Activated CD4-positive, alpha-beta T cell treated with anti-CD3 and anti-CD28 coated beads for 24 hours (primary cell): ENCODE measurements around the gene MFGE8.
A peak's percentile ranks its signal among the peaks of the same experiment; 100 is the strongest.
"Not testable (repeated sequence)": the region's sequence is repeated elsewhere in the genome, so short reads cannot be mapped to it uniquely, and the experiment has no call there.

Experiments used
- DNase-seq, 2 donors: peaks; one replicate each; pipeline ENCODE4 v3.0.0-alpha.2; 2020; ENCODE audit warnings: low read depth in 2 of 2

The MFGE8 gene, protein sequence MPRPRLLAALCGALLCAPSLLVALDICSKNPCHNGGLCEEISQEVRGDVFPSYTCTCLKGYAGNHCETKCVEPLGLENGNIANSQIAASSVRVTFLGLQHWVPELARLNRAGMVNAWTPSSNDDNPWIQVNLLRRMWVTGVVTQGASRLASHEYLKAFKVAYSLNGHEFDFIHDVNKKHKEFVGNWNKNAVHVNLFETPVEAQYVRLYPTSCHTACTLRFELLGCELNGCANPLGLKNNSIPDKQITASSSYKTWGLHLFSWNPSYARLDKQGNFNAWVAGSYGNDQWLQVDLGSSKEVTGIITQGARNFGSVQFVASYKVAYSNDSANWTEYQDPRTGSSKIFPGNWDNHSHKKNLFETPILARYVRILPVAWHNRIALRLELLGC

DNA sequence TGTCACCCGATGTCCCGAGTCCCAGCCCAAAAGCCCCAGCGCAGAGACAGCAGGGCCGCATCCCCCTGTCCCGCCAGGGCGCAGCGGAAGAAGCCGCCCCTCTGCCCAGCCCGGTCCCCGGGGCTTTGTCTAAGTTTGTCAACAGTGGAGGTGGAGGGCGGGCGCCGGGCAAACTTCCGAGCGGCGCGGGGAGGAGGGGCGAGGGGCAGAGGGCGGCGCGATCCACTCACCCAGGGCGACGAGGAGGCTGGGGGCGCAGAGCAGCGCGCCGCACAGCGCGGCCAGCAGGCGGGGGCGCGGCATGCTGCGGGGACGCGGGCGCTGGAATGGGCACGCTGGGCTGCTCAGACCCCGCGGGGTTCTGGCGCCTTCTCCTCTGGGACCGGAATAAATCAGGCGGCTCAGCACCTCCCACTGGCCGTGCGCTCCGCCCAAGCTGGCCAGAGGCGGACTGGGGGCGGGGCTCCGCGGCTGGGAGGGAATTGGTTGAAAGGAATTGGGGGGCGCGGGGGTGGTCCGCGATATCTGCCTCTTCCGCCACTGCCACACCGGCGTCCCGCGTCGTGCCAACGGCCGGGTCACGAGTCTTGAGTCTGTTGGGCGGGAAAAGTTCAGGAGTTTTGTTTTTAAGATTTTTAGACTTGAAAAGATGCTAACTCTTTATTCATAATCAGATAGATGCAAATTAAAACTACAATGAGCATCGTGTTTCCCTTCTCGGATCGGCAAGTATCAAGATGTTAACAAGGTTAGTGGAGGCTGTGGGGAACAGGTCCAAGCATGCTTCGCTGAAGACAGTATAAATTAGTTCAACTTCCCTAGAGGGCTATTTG is at the start of gene MFGE8:
Gene MFGE8 (minus strand): TSS at position 363 of the 833 bp plus-strand sequence. CDS start 60 bp downstream, at position 303.
- DNase-seq: peak; percentile 40 to 55

DNA sequence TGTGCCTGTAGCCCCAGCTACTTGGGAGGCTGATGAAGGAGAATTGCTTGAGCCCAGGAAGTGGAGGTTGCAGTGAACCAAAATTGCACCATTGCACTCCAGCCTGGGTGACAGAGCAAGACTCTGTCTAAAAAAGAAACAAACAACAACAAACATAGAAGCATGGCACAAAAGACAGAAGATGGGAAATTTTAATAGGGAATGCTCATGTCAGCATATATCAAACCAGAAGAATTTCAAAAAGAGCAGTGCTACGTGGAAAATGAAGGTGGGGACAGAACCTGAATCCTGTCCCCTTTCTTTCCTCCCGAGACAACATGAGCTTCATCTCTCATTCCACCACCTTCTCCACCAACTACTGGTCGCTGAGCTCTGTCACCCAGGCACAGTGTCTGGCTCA is 46.3 kb upstream of the MFGE8 start:
- DNase-seq: no peak

DNA sequence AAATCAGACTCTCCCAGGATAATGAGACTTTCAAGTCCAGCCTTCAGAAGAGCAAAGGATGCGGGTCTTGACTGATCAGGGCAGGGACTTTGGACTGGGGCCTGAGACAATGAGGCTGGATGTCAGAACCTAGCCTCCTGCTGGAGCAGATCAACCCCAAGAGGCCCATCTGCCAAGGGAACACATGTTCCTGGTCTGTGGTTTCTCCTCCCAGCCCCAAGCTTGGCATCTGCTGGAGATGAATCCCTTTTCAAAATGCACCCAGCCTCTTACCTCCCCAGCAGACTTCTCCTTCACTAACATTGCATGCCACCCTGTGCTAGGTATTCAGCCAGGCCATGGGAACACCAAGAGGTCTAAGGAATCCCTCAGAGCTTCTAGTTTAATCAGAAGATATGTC is 43.7 kb upstream of the MFGE8 start:
- no peak for DNase-seq

DNA sequence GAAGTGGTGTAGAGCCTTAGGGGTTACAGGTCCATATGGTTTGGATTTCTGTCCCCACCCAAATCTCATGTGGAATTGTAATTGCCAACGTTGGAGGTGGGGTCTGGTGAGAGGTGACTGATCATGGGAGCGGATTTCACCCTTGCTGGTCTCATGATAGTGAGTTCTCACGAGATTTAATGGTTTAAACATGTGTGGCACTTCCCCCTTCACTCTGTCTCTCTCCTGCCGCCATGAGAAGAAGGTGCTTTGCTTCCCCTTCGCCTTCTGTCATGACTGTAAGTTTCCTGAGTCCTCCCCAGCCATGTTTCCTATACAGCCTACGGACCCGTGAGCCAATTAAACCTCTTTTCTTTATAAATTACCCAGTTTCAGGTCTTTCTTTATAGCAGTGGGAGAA is 43.1 kb upstream of the MFGE8 start:
- no peak for DNase-seq

DNA sequence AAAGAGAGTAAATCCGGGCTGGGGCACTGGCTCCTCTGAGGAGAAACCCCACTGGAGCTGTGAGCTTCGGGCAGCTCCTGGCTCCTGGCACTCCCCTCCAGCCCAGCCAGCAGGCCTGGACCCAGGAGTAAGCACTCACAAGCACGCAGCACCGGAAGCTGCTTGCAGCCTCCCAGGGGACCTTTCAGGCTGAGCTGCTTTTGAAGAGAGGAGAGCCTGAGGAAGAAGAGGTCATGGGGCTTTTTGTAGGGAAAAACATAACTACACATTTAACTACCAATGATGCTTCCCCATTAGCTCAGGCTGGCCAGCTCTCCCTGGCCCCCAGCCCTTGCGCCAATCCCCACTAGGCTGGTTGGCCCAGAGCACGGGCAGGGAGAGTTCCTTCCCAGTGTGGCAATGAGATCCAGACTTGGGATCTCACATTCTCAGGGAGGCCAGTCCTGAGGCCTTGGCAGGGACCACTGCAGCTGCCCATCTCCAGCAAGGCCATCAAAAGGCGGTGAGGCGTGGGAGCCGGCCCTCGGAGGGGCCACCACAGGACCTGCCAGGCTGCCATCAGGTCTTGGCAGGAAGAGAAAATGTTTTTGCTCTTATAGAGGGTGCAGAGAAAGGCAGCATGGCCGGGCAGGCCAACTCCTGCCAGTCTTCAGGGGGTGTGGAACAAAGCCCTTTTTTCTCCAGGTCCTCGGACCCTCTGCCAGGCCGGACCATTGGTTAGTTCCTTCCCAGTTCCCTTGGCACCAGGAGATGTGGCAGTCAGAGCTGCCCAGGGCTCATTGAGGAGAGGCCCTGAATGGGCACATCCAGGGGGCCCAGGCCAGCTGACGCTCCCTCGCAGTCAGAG is 41.5 kb upstream of the MFGE8 start:
- DNase-seq: no peak

DNA sequence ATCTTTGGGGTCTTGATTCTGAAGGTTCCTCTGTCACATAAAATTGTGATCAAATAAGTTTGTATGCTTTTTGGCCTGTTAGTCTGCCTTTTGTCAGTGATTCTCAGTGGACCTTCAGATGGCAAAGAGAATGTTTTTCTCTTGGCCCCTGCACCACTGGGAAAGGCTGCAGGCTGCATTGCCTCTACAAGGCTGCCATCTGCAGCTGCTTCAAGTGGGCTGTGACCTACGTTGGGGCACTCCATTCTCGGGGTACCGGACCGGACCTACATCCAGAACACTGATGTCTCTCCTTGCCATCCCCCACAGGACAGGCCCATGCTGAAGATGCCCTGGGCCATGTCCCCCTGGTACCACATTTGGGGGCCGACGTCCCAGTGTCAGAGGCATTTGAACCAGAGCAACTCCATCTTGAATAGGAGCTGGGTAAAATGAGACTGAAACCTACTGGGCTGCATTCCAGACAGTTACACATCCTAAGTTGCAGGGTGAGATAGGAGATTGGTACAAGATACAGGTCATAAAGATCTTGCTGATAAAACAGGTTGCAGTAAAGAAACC is 37.5 kb upstream of the MFGE8 start:
- no peak for DNase-seq

DNA sequence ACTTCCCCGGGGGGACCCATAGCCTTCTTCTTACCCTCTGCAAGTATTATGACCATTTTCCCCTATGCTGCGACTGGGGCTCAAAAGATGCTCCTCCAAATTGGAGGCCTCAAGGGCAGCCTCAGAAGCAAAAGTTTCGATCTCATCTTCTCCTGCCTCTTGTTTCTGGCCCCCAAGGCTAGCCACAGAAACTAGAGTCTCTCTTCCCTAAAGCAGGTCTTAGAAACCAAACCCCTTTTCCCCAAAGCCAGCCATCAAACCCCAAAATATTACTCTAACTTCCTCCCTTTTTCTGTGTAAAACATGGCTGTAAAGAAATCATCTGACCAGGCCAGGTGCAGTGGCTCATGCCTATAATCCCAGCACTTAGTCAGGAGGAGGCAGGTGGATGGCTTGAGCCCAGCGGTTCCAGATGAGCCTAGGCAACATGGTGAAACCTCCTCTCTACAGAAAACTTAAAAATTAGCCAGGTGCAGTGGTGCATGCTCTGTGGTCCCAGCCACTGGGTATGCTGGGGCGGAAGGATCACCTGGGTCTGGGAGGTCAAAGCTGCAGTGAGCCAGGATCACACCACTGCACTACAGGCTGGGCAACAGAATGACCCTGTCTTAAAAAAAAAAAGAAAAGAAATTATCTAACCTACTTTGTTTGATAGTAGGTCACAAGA is 36.7 kb upstream of the MFGE8 start:
- DNase-seq: no peak

DNA sequence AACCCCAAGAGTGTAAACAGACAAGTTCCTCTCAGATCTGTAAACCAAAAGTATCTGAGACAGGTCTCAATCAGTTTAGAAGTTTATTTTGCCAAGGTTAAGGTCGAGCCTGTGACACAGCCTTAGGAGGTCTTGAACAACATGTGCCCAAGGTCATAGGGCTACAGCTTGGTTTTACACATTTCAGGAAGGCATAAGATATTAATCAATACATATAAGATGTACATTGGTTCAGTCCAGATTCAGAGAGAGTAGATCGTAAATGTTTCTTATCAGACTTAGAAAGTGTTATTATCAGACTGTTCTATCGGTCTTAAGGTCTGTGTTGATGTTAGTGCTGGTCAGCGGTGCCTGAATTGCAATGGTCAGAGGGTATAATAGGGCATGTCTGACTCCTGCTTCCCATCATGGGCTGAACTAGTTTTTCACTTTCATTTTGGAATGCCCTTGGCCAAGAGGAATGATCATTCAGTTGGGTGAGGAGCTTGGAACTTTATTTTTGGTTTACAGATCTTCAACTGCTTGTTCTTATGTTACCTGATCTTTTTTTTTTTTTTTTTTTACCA is 27.0 kb upstream of the MFGE8 start:
- DNase-seq: no peak

DNA sequence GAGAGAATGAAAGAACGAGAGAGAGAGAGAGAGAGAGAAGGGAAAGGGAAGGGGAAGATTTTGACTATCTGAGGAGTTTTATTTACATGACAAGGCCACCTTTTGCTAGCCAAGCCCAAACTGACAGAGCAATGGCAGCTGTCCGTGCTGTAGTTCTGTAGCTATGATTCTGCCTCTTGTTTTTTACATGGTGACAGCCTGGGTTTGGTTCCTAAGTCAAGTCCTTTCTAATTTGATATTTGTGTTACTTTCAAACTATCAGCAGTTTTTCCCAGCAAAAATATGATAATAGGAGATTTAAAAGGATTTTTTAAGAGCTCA is 26.3 kb upstream of the MFGE8 start:
- DNase-seq: no peak

DNA sequence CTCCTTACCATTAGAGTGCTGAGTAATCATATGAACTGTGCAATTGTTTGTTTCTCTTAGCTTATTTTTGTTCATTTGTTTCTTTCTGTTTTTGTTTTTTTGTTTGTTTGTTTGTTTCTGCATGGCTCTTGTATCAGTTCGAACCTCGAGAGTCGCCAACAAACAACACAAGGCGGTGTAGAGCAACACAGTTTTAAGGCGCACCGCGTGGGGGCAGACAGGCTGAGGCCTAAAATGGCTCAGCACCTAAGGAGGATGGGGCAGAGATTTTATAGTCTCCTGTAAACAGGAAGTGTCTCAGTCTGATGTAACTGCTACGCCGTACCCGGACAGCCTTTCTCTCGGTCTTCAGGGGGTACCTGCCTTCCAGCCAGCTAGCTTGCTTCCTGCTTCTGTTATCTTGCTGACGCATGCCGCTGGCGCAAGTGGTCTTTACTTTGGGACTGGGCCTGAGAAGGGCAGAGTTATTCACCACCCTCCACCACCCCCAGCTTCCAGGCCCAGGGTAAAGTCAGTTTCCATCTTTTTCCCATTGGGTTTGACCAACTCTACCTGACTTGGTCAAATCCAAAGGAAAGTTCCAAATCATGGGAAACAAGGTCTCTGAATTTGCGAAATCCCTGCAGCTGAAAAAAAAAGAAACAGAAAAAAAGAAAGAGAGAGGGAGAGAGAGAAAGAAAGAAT is 25.8 kb upstream of the MFGE8 start:
- DNase-seq: no peak

DNA sequence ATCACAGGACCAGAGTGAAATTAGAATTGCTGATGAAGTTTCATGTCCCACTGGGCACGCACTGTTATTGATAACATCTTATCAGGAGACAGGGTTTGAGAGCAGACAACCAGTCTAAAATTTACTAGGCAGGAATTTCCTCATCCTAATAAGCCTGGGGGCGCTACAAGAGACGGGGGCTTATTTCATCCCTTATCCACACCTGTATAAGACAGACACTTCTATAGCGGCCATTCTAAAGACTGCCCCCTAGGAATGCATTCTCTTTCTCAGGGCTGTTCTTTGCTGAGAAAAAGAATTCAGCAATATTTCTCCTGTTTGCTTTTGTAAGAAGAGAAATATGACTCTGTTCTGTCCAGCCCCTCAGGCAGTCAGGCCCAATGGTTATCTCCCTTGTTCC is 21.3 kb upstream of the MFGE8 start:
- not testable (repeated sequence) for DNase-seq

DNA sequence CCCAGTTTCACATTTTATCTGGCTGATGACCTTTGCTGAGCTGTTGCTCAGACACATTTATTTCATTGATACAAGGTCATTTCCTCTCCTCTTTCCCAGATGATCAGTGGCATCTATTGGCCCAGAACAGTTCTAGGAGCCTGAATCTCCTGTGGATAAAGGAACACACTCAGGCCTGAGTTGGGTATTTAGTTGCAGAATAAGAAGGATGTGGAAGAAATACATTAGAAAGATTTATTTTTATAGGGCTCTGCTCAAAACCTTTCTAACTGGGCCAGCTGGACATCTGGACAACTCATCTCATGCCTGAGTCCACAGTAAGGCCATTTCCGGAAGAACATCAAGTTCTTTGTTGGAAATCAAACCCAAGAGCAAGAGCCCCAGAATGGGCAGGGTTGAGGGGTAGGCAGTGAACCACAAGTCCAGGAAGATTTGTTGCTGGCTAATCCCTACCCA is 19.7 kb upstream of the MFGE8 start:
- DNase-seq: no peak

DNA sequence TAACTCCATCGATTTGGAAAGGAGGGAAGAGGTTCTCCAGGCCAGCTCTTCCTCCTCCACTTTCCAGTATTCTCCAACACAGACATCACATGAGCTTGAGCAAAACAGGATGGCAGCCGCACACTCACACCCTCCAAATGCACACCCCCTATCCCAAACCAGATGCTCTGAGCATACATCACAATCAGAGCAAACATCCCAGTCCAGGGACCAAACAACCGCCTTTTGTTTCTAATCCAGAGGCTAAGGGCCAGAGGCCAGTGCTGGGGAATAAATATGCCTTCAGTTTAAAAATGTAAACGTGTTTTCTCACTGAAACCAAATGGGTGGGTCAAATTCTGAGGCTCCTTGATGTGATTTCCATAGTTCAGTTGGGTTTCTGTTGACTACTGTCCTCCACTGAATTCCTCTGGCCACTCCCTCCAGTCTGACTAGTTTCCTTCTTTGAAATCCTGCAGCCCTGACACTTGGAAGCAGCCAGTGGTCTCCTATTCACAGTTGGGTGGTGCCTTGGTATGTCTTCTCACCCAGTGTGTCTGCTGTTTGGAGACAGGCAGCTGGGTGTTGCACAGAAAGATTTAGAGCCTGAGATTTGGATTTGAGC is 19.2 kb upstream of the MFGE8 start:
- no peak for DNase-seq

DNA sequence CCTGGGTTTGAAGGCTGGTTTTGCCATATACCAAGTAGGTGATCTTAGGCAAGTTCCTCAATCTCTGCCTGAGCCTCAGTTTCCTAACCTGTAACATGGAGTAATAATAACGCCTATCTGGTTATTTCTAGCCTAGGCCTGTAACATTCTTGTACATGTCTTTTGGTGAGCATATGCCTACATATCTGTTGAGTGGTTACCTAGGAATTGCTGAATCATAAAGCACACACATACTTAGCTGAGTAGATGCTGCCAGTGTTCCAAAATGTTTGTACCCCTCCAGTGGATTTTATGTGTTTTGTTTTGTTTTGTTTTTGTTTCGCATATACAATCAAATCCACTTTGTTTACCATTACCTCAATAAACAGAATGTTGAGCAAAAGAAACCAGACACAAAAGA is 17.4 kb upstream of the MFGE8 start:
- DNase-seq: no peak

DNA sequence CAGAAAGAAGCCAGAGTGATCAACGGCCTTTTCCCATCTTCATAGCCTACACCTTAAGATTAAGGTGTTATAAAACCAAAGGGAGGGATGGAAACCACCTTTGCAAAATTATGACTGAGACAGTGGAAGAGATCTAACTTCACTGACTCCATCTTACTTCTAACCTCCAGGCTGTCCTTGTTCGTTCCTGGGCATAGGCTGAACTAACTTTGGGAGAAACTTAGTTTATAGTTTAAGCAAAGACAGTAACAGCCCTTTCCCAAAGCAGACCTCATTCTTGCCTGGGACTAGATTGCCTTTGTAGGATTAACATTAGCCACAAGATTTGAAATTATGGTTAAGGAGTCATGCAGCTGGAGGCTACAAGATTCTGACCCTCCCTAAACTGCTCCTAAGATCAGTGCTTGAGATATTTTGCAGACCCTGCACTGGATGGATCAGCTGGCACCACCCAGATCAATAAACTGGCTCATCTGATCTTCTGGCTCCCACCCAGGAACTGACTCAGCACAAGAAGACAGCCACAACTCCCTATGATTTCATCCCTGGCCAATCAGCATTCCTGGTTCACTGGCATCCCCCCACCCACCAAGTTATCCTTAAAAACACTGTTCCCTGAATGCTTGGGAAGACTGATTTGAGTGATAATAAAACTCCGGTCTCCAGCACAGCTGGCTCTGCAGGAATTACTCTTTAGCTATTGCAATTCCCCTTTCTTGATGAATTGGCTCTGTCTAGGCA is 16.3 kb upstream of the MFGE8 start:
- DNase-seq: not testable (repeated sequence)

DNA sequence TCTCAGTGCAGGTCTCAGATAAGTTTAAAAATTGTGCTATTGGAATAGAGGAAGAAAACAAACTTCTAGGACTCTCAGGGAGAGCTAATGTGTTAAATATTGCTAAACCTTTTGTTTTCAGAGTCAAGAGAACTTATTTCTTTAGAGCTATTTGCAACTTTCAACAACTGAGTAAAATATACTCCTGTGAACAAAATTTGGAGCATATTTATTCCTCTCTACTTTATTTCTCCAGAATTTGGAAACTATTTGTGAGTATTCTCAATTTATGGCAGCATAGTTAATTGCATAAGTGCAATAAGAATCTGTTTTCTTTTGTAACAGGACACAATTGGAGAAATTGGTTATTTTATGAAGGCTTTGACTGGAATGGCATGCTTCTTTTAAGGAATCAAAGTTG is 15.0 kb upstream of the MFGE8 start:
- DNase-seq: not testable (repeated sequence)

DNA sequence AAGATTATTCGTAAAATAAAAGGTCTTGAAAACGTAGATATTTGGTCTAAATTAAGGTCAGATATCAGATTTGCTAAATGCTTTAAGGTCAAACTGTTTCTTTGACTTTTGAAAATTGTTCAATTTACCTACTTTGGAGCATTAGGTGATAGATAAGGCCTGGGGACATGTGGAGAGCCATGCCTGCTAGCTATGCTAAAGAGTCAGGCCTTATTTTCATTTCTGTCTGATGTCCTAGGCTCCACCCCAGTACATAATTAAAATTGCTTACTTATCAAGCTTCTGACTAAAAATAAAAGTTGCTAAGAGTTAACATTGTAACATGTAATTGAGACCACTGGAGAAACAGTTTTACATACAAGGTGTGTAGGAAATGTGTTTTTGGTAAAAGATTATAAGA is 12.5 kb upstream of the MFGE8 start:
- not testable (repeated sequence) for DNase-seq

DNA sequence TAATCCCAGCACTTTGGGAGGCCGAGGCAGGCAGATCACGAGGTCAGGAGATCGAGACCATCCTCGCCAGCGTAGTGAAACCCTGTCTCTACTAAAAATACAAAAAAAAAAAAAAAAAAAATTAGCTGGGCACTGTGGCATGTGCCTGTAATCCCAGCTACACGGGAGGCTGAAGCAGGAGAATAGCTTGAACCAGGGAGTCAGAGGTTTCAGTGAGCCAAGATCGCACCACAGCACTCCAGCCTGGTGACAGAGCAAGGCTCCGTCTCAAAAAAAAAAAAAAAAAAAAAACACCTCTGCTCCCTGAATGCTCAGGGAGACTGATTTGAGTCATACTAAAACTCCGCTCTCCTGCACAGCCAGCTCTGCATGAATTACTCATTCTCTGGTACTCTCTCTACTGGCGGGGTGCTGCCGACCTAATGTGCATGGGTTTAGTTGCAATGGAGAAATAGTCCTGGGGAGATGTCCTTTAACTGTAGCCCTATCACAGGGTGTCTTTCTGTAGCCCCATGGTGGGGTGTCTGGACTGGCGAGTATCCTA is 7.8 kb upstream of the MFGE8 start:
- DNase-seq: peak in 1 of 2 donors; percentile 31
